C1 segment of cervical spinal cord (tissue), 14 donors: ENCODE data around the gene PLBD2.
"Not testable (repeated sequence)": the region's sequence is repeated elsewhere in the genome, so short reads cannot be mapped to it uniquely, and the experiment has no call there.

Experiments used
- DNase-seq, 14 donors: peaks; one replicate each; lab custom pipeline; 2025; lab: John Stamatoyannopoulos, UW

Gene PLBD2

GRCh38 chr12:113333877-113334785 is 24.3 kb upstream of the PLBD2 start:
- peak in 1 of 14 donors; percentile 5 for DNase-seq

GRCh38 chr12:113334786-113335539 is 23.4 kb upstream of the PLBD2 start, which contains the start of gene SLC8B1:
Gene SLC8B1 (minus strand): TSS chr12:113335109. CDS start chr12:113332878, 2,231 bp downstream.
- peak; percentile 28 to 89 (median 79) for DNase-seq

GRCh38 chr12:113339540-113339939 is 18.8 kb upstream of the PLBD2 start:
- DNase-seq, result no peak

GRCh38 chr12:113340061-113340460 is 18.3 kb upstream of the PLBD2 start:
- DNase-seq, result no peak

- DNase-seq, result no peak
These were observed 16.9 kb upstream of the PLBD2 start for GRCh38 chr12:113341535-113341934.

DNA sequence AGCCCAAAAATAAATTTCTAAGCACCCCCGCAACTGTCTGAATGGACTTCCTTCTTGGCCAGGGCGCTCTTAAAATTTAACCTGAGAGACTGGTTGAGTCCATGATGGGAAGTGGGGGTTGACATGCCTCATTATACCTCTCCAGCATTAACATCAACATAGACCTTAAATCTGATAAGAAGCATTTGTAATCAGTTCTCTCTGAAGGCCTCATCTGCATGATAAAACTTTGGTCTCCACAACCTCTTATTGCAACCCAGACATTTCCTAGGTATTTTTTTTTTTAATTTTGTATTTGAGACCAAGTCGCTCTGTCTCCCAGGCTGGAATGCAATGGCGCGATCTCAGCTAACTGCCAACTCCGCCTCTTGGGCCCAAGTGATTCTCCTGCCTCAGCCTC is 13.1 kb upstream of the PLBD2 start:
- DNase-seq, result no peak

GRCh38 chr12:113346353-113346752 is 12.0 kb upstream of the PLBD2 start:
- DNase-seq, result no peak

DNA sequence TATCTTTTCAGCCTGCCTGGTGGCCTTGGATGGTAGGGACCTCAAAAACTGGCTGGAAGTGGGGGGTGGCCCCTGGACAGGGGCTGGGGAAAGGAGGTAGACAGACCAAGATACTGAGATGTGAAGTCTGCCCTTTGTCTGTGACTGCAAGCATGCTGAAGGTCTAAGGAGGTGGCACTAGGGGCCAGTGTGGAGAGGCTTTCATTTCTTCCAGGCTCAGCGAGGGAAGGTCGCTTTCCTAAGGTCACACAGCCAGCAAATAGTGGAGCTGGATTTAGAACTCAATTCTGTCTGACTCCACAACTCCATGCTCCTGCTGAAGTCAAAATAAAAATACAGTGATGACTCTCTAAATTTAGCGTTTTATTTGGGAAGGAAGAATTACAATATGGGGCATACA is 11.3 kb upstream of the PLBD2 start:
- no peak for DNase-seq

GRCh38 chr12:113347892-113348291 is 10.5 kb upstream of the PLBD2 start:
- DNase-seq, result no peak

DNA sequence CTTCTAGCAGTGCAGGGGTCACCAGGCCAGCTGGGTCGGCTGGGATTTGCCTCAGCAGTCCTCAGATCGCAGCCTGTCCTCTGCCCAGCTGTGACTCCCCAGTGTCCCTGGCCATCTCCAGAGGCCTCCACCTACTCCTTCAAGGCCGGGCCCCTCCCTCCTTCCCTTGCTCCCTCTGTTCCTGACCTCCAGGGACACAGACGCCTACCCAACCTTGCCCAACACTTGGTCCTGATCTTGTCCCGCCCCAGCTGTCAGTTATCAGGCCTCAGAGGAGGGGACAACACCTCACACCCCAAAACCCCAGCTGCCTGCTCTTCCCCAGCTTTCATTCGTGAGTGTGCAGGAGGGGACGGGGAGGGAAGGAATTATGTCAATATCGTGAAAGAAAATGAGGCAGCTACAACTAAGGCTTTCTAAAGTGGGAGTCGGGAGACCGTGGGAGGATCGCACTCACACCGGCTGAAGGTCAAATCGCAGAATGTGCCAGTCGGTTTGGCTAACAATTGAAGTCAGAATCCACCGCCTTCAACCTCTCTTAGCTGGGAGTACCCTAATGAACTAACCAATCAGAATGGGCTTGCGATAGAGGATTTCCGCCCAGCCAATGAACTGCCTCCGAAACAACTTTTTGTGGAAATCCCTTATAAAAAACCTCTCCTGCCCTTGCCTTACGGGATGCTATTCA is 9.4 kb upstream of the PLBD2 start:
- no peak for DNase-seq

- no peak for DNase-seq
These were observed 7.3 kb upstream of the PLBD2 start for GRCh38 chr12:113351089-113351488.

DNA sequence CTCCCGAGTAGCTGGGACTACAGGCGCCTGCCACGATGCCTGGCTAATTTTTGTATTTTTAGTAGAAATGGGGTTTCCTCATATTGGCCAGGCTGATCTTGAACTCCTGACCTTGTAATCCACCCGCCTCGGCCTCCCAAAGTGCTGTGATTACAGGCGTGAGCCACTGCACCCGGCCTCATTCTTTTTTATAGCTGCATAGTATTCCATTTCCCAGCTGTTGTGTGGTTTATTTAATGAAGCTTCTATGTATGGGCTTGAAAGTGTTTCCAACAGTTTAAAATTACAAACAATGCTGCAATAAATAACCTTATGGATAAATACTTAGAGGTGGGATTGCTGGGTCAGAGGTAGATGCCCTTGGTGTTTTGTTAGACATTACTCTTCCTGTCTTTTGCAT is 4.2 kb upstream of the PLBD2 start:
- DNase-seq, result not testable (repeated sequence)

- peak in 12 of 14 donors; percentile 32 to 81 (median 57) for DNase-seq
These were observed 949 bp downstream of the PLBD2 start for GRCh38 chr12:113359133-113359938.

- DNase-seq, result peak in 2 of 14 donors; percentile 13 to 37
These were observed 1.8 kb downstream of the PLBD2 start for GRCh38 chr12:113359939-113360748.

DNA sequence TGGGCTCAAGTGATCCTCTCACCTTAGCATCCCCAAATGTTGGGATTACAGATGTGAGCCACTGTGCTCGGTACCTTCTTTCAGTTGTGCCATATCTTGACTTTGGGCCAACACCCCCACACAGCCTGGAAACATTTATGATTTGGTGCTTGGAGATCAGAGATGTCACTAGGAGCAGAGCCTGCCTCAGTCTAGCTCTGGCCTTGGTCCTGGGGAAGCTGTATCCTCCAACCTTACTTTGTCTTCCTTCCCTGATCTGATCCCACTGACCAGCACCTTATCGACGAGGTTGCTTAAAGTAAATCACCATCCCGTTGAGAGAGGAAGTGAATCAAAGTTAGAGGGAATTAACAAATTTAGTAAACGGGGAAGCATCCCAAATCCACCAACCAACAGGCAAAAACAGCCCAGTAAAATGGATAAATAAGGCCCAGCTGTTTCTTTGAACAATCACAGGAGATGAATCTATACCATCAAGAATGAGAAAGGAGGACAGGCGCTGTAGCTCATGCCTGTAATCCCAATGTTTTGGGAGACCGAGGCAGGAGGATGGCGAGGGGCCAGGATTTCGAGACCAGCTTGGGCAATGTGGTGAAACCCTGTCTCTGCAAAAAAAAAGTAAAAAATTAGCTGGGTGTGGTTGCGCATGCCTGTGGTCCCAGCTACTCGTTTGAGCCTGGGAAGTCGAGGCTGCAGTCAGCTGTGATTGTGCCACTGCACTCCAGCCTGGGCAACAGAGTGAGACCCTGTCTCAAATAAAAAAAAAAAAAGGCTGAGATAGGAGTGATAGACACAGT is 3.4 kb downstream of the PLBD2 start:
- DNase-seq, result no peak

GRCh38 chr12:113364698-113365097 is 6.3 kb downstream of the PLBD2 start:
- DNase-seq, result no peak

DNA sequence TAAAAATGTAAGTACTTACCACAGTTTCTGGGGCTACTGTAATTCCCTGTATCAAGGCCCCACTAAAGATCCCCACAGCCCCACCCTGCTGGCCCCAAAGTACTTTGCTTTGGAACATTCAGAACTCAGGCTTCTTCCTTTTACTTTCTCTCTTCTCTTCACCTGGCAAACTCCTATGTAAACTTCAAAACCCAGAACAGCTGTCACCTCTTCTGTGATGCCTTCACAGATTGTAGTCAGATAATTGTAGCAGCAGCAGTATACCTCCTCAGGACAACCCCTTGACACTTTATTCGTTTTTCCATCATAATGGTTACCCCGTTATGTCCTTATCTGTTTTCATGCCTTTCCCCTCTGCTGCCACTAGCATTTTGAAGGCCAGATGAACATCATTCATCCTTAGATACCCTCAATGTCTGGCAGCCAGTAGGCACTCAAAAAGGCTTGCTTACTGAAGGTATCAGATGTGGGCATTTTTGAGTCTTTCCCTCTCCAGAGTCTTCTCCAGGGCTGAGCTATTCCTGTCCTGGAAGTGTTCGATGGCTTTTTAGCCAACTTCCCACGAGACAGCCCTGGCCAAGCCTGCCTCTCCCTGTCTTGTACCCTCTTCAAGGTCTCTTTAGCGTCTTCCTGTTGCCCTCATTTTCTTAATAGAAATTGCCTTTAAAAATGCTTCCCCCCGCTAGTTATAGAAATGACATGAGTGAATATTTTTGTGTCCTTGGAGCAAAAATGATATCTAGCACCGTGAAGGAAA is 7.4 kb downstream of the PLBD2 start:
- DNase-seq, result peak in 1 of 14 donors; percentile 1

- no peak for DNase-seq
These were observed 8.4 kb downstream of the PLBD2 start for GRCh38 chr12:113366827-113367226.

DNA sequence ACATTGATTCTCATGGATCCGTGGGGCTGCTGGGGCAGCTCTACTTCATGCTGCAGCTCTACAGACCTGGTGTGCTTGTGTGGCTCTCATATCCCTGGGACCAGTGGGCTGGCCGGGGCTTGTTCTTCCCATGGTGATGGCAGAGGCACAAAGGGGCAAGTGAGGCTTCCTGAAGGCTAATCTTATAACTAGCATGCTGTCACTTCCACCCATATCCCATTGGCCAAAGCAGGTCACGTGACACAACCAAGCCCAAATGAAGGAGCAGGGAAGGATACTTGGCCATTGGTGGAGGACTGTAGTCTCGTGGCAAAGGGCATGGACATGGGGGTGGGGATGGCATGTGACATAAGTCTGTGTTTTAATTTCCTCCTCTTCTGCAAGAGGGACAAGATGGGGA is 9.9 kb downstream of the PLBD2 start:
- DNase-seq, result no peak
